Ecto neural progenitor cell (in vitro differentiated cells): Measurements from ENCODE around the gene FAM76B.

Experiments used
- DNase-seq: peaks from one replicate; pipeline ENCODE4 v3.0.0-alpha.2; 2018; ENCODE audit warnings: low spot score

The FAM76B gene

GRCh38 chr11:95729462-95729861, 60.1 kb downstream of the FAM76B start:
- no peak for DNase-seq

GRCh38 chr11:95728790-95729189, 60.8 kb downstream of the FAM76B start:
- DNase-seq = no peak

- DNase-seq = no peak
These were observed 61.5 kb downstream of the FAM76B start for GRCh38 chr11:95728094-95728493.

- no peak for DNase-seq
These were observed 62.0 kb downstream of the FAM76B start for GRCh38 chr11:95727620-95728019.

GRCh38 chr11:95727111-95727510, 62.5 kb downstream of the FAM76B start:
- no peak for DNase-seq

GRCh38 chr11:95725196-95725595, 64.4 kb downstream of the FAM76B start:
- no peak for DNase-seq

GRCh38 chr11:95723361-95723942, 66.1 kb downstream of the FAM76B start:
- no peak for DNase-seq

GRCh38 chr11:95720195-95720594, 69.4 kb downstream of the FAM76B start:
- DNase-seq = no peak
